Pancreas (tissue), 10 donors: ENCODE results near the gene C1QL4. TPM values are rescaled to one million over a fixed set of nuclear protein-coding genes. Genes with fewer than 3 reads are reported as not detected.
A peak's percentile ranks its signal among the peaks of the same experiment; 100 is the strongest.

Experiments
- ATAC-seq, 4 donors: fragments of 200-7000 bp; cut with Tn5 transposase; one replicate each; pipeline versions ENCODE4 v1.8.0 to v1.9.1; 2020; ENCODE audit warnings: mild to moderate bottlenecking in 4 of 4, moderate library complexity in 4 of 4
- DNase-seq, 6 donors: peaks; one replicate each; pipeline ENCODE4 v3.0.0-alpha.2; 2020
- FAIRE-seq: peaks from 2 replicates; lab custom pipeline; 2012; peaks lifted over from hg19 to GRCh38; lab: Jason Lieb, UNC
- H3K27ac ChIP-seq, 4 donors: fragments of 200-600 bp; sonication (generic); 1 replicate in 3 of 4; 2 replicates in 1 of 4; pipeline versions ENCODE4 v1.5.0 to v1.8.0; 2020
- H3K27me3 ChIP-seq, 4 donors: fragments of 200-600 bp; one replicate each; pipeline ENCODE4 v1.8.0; 2021
- H3K36me3 ChIP-seq, 3 donors: fragments of 200-600 bp; sonication (generic) in 1 of 3; one replicate each; pipeline versions ENCODE4 v1.5.0 to v1.8.0; 2020 to 2021
- H3K4me1 ChIP-seq, 3 donors: fragments of 200-600 bp; one replicate each; pipeline ENCODE4 v1.8.0; 2021
- H3K4me3 ChIP-seq, 4 donors: fragments of 200-600 bp; sonication (generic) in 2 of 4; one replicate each; pipeline versions ENCODE4 v1.5.0 to v1.8.0; 2020 to 2021
- H3K9me3 ChIP-seq, 4 donors: fragments of 200-600 bp; one replicate each; pipeline ENCODE4 v1.8.0; 2021
- WGBS, 2 donors: extraction: QIAGEN DNeasy Blood & Tissue Kit; methylation state at CpG; one replicate each; pipeline ENCODE4 v1.1.7; 2013; 5-methylcytosine and 5-hydroxymethylcytosine counted together
- intact Hi-C, 3 donors: fragments of 100-400 bp; cut with DNase I; formaldehyde crosslinking; loops; one replicate each; pipeline versions ENCODE4 v1.11.1 to v1.14.2; 2022
- polyA plus RNA-seq, 2 donors: library from polyadenylated mRNA; stranded (reverse); fragments of 200-250 nt; gene quantifications; one replicate each; pipeline ENCODE4 v1.2.3, GENCODE V29; 2013
- total RNA-seq, 6 donors: library from RNA; stranded (reverse); fragmentation: NEBNext Ultra II Directional in 4 of 6; extraction: Animal tissue kit (Norgen Biotek cat#: 25700) in 4 of 6; gene quantifications; one replicate each; pipeline versions ENCODE4 v1.2.1 to v1.2.4, GENCODE V29; 2021 to 2023
- TF ChIP-seq, protein P1 (sequence below), 4 donors: fragments of 200-600 bp; sonication (generic) in 3 of 4; IDR thresholded peaks; one replicate each; pipeline versions ENCODE4 v1.5.0 to v1.8.0; 2021; ENCODE audit warnings: antibody characterized with exemption in 4 of 4
- donor health status: healthy with polysubstance abuse.
- donor health status: DM: no; HTN: no; CAD: no; lungs with moderate emphysema.
- donor health status: DM: no; HTN: no; CAD: no.
- donor health status: control.
- donor health status: control.
- donor health status: Bipolar disorder and iron deficiency.
- donor health status: DM: yes; HTN: yes; CAD: no.
- donor health status: DM: no; HTN: no; CAD: no.
- donor health status: DM: no; HTN: no; CAD: no.
- donor health status: DM: yes; HTN: yes; CAD: no.

The C1QL4 gene
- total and polyA plus RNA-seq, 8 donors, result not detected

DNA sequence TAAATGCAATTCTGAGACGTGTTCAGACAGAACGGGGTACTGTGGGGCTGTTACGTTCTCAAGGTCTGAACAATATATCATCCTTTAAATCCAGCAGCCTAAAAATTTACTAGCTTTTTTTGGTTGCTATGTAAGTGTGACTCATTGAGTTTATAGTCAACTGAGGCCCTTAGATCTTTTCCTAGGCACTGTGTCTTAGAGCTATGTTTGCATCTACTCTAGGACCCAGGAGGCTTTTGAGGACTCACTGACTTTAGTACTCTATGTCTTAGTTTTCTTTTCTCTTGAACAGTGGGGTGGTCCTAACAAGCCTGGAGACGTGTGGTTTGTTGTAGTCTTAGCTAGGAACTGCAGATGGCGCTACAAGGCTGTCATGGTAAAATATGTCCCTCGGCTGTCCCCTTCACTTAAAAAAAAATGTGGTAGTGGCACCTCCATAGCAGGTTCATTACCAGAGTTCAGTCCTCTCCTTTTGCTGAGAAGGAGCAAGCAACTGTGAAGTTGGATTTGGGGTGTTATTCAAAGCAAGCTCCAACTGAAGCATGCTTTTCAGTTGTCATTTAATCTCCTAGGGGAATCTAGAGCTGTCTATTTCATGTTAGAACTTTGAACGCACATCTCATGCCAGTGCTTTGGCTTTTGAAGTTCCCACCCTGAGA lies 21.6 kb upstream of the C1QL4 start:
- H3K9me3 ChIP-seq, result no peaks in the 10 kb centered on the region
- H3K4me1 ChIP-seq, result no peaks in the 10 kb centered on the region
- H3K27ac ChIP-seq, result no peak overlapping the region
- no peak overlapping the region for H3K4me3 ChIP-seq
- DNase-seq (peak in 2 of 6 donors; percentile 34 to 58), FAIRE-seq (no peak), ATAC-seq (peak; percentile 73 to 97 (median 95))
- intact Hi-C loops, result loop anchor here in 2 of 3 donors (5.0 to 10.0 kb wide), 2 partner anchors 154 to 216 kb away; no protein-coding TSS in a partner anchor
- TF ChIP-seq, protein P1, sequence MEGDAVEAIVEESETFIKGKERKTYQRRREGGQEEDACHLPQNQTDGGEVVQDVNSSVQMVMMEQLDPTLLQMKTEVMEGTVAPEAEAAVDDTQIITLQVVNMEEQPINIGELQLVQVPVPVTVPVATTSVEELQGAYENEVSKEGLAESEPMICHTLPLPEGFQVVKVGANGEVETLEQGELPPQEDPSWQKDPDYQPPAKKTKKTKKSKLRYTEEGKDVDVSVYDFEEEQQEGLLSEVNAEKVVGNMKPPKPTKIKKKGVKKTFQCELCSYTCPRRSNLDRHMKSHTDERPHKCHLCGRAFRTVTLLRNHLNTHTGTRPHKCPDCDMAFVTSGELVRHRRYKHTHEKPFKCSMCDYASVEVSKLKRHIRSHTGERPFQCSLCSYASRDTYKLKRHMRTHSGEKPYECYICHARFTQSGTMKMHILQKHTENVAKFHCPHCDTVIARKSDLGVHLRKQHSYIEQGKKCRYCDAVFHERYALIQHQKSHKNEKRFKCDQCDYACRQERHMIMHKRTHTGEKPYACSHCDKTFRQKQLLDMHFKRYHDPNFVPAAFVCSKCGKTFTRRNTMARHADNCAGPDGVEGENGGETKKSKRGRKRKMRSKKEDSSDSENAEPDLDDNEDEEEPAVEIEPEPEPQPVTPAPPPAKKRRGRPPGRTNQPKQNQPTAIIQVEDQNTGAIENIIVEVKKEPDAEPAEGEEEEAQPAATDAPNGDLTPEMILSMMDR (IDR thresholded peaks at IDR 0.05), result peak; percentile 35 to 71 (median 43)
- no peaks in the 10 kb centered on the region for H3K27me3 ChIP-seq
- H3K36me3 ChIP-seq, result no peaks in the 10 kb centered on the region
- 11 to 15% methylated on average over 7 of the region's 7 CpGs for WGBS, 2 donors

DNA sequence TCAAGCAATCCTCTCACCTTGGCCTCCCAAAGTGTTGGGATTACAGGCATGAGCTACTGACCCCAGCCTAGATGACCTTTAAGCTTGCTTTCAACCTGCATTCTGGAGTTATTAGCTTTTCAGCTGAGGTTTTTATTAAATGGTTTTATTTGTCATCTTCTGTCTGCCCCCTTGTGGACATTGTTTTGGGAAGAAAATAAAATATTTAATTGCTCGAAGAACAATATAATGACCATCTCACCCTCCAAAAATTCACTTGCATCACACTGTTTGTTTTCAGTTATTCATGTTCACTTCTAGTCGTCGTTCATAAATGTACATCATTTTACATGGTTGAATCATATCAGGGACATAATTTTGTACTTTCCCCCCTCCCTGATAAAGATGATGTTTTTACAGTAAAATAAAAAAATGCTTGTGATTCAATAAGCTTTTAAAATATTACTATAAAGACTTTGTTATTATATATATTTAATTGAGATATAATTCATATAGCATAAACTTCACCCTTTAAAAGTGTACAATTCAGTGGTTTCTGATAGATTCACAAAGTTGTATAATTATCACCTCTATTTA lies 20.2 kb upstream of the C1QL4 start:
- H3K9me3 ChIP-seq, result no peaks in the 10 kb centered on the region
- no peak overlapping the region for H3K4me3 ChIP-seq
- no peaks in the 10 kb centered on the region for H3K4me1 ChIP-seq
- H3K27me3 ChIP-seq, result no peaks in the 10 kb centered on the region
- FAIRE-seq (no peak), ATAC-seq (peak in 1 of 4 donors; percentile 31), DNase-seq (peak in 1 of 6 donors; percentile 2)
- TF ChIP-seq, protein P1 (IDR thresholded peaks at IDR 0.05), result peak in 2 of 4 donors; percentile 17 to 37
- intact Hi-C loops, result loop anchor here in 2 of 3 donors (5.0 to 10.0 kb wide), 2 partner anchors 155 to 218 kb away; no protein-coding TSS in a partner anchor
- no peaks in the 10 kb centered on the region for H3K36me3 ChIP-seq
- 3 to 9% methylated on average over 3 of the region's 3 CpGs for WGBS, 2 donors
- no peak overlapping the region for H3K27ac ChIP-seq

DNA sequence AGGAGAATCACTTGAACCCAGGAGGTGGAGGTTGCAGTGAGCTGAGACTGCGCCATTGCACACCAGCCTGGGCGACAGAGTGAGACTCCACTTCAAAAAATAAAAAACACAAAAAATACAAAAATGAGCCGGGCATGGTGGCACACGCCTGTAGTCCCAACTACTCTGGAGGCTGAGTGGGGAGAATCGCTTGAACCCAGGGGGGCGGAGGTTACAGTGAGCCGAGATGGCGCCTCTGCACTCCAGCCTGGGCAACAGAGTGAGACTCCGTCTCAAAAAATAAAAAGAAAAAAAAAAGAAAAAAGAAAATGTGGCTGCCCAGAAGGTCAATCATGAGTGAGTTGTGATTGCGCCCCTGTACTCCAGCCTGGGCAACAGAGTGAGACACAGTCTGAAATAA lies 18.9 kb upstream of the C1QL4 start:
- no peaks in the 10 kb centered on the region for H3K36me3 ChIP-seq
- ATAC-seq (no peak), FAIRE-seq (no peak), DNase-seq (peak in 1 of 6 donors; percentile 4)
- 92 to 96% methylated on average over 10 of the region's 10 CpGs for WGBS, 2 donors
- no peaks in the 10 kb centered on the region for H3K27me3 ChIP-seq
- H3K4me1 ChIP-seq, result no peaks in the 10 kb centered on the region
- no peak overlapping the region for H3K4me3 ChIP-seq
- intact Hi-C loops, result loop anchor here in 2 of 3 donors (5.0 to 10.0 kb wide), 2 partner anchors 156 to 219 kb away; no protein-coding TSS in a partner anchor
- TF ChIP-seq, protein P1 (IDR thresholded peaks at IDR 0.05), result no peak
- no peak overlapping the region for H3K27ac ChIP-seq
- no peaks in the 10 kb centered on the region for H3K9me3 ChIP-seq

DNA sequence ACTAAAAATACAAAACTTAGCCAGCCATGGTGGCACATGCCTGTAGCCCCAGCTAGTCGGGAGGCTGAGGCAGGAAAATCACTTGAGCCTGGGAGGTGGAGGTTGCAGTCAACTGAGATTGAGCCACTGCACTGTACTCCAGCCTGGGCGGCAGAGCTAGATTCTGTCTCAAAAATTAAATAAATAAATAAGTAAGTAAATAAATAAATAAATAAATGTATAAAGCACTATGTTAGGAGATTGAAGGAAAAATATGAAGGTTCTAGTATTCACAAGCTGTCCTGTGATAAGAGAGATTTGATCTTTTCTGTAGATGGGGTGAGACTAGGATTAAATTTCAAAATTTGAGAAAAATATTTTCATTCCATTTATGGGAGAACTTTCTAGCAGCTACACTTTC lies 15.4 kb upstream of the C1QL4 start:
- Histone ChIP-seq H3K27me3 (no peaks in the 10 kb centered on the region), H3K36me3 (no peaks in the 10 kb centered on the region), H3K4me3 (no peak overlapping the region), H3K4me1 (peaks cover 10 to 14% (median 11%) of the 10 kb centered on the region in 3 donors), H3K27ac (no peak overlapping the region), H3K9me3 (no peaks in the 10 kb centered on the region)
- TF ChIP-seq, protein P1 (IDR thresholded peaks at IDR 0.05), result no peak
- WGBS, 2 donors, result 72 to 92% methylated on average over 2 of the region's 2 CpGs
- DNase-seq, result no peak
- intact Hi-C loops, result loop anchor here in 1 of 3 donors (10.0 kb wide), 1 partner anchor 222 kb away; no protein-coding TSS in a partner anchor
- no peak for ATAC-seq
- FAIRE-seq, result no peak
